GM12872 (cell line): Measurements from ENCODE around the gene CNGA3.

Experiments
- CTCF ChIP-seq: IDR thresholded peaks from 3 replicates; pipeline ENCODE4 v1.5.1; 2011; ENCODE audit warnings: low read depth, mild to moderate bottlenecking, low read length, moderate library complexity; ENCODE audit not compliant: insufficient read depth

Gene CNGA3

GRCh38 chr2:98334439-98335078 is 11.7 kb upstream of the CNGA3 start:
- no peak for TF ChIP-seq CTCF

- no peak for TF ChIP-seq CTCF
Observed at GRCh38 chr2:98335271-98335670, 11.0 kb upstream of the CNGA3 start.

- TF ChIP-seq CTCF = no peak
Observed at GRCh38 chr2:98341241-98341640, 5.0 kb upstream of the CNGA3 start.

GRCh38 chr2:98343285-98343684 is 3.0 kb upstream of the CNGA3 start:
- no peak for TF ChIP-seq CTCF

GRCh38 chr2:98347298-98348065 is 1.2 kb downstream of the CNGA3 start:
- TF ChIP-seq CTCF = no peak

GRCh38 chr2:98348066-98348561 is 1.9 kb downstream of the CNGA3 start:
- no peak for TF ChIP-seq CTCF

- TF ChIP-seq CTCF = no peak
Observed at GRCh38 chr2:98350411-98350810, 4.2 kb downstream of the CNGA3 start.
